Peyer's patch (tissue), 4 donors: ENCODE measurements around the gene MUC3A. TPM values are rescaled to one million over a fixed set of nuclear protein-coding genes. Genes with fewer than 3 reads are reported as not detected.
A peak's percentile ranks its signal among the peaks of the same experiment; 100 is the strongest.

Experiments
- DNase-seq, 3 donors: peaks; one replicate each; pipeline ENCODE4 v3.0.0-alpha.2; 2017 to 2019
- H3K27ac ChIP-seq, 4 donors: fragments of 200-600 bp; sonication (generic); one replicate each; pipeline ENCODE4 v1.5.1; 2016 to 2019
- H3K27me3 ChIP-seq, 2 donors: fragments of 200-600 bp; sonication (generic); one replicate each; pipeline ENCODE4 v1.5.1; 2019
- H3K36me3 ChIP-seq, 3 donors: fragments of 200-600 bp; sonication (generic); one replicate each; pipeline ENCODE4 v1.5.1; 2016 to 2019
- H3K4me1 ChIP-seq, 4 donors: fragments of 200-600 bp; sonication (generic); one replicate each; pipeline ENCODE4 v1.5.1; 2016 to 2019
- H3K4me3 ChIP-seq, 4 donors: fragments of 200-600 bp; sonication (generic); 1 replicate in 3 of 4; 2 replicates in 1 of 4; pipeline ENCODE4 v1.5.1; 2016 to 2019; ENCODE audit warnings: mild to moderate bottlenecking in 1 of 4
- H3K9me3 ChIP-seq, 4 donors: fragments of 200-600 bp; sonication (generic); one replicate each; pipeline ENCODE4 v1.5.1; 2016 to 2019; ENCODE audit warnings: mild to moderate bottlenecking in 1 of 4
- POLR2A ChIP-seq, 2 donors: fragments of 450-650 bp; IDR thresholded peaks; one replicate each; pipeline ENCODE4 v1.5.1; 2017; ENCODE audit warnings: antibody characterized with exemption in 2 of 2, mild to moderate bottlenecking in 2 of 2, moderate library complexity in 2 of 2
- total RNA-seq, 4 donors: library from RNA; depleted of rRNA; stranded (reverse); fragments of >200 nt; gene quantifications; one replicate each; pipeline ENCODE4 v1.1.0, GENCODE V29; 2016
- TF ChIP-seq, protein P1 (sequence below), 6 experiments: fragments of 450-650 bp in 4 of 6; fragments of 200-600 bp in 2 of 6; sonication (generic) in 1 of 6; IDR thresholded peaks; one replicate each; pipeline ENCODE4 v1.5.1; 2017 to 2019; ENCODE audit warnings: antibody characterized with exemption in 6 of 6, mild to moderate bottlenecking in 3 of 6, moderate library complexity in 1 of 6

The MUC3A gene
- total RNA-seq, 4 donors from 2014 or later, result 85.8 to 694 (median 395) TPM

DNA sequence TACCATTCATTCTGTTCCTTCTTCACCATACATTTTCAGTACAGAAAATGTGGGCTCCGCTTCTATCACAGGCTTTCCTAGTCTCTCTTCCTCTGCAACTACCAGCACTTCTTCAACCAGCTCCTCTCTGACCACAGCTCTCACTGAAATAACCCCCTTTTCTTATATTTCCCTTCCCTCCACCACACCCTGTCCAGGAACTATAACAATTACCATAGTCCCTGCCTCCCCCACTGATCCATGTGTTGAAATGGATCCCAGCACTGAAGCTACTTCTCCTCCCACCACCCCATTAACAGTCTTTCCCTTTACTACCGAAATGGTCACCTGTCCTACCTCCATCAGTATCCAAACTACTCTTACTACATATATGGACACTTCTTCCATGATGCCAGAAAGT lies 10.6 kb downstream of the MUC3A start:
- Histone ChIP-seq H3K27me3 (peaks cover 0 to 6% of the 10 kb centered on the region in 2 donors), H3K9me3 (no peaks in the 10 kb centered on the region), H3K4me1 (no peaks in the 10 kb centered on the region), H3K4me3 (no peak overlapping the region), H3K27ac (no peak overlapping the region), H3K36me3 (peaks cover 0 to 41% (median 0%) of the 10 kb centered on the region in 3 donors)
- no peak for DNase-seq
- TF ChIP-seq POLR2A (IDR thresholded peaks at IDR 0.05), result no peak
- TF ChIP-seq, protein P1, sequence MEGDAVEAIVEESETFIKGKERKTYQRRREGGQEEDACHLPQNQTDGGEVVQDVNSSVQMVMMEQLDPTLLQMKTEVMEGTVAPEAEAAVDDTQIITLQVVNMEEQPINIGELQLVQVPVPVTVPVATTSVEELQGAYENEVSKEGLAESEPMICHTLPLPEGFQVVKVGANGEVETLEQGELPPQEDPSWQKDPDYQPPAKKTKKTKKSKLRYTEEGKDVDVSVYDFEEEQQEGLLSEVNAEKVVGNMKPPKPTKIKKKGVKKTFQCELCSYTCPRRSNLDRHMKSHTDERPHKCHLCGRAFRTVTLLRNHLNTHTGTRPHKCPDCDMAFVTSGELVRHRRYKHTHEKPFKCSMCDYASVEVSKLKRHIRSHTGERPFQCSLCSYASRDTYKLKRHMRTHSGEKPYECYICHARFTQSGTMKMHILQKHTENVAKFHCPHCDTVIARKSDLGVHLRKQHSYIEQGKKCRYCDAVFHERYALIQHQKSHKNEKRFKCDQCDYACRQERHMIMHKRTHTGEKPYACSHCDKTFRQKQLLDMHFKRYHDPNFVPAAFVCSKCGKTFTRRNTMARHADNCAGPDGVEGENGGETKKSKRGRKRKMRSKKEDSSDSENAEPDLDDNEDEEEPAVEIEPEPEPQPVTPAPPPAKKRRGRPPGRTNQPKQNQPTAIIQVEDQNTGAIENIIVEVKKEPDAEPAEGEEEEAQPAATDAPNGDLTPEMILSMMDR (IDR thresholded peaks at IDR 0.05), result no peak

DNA sequence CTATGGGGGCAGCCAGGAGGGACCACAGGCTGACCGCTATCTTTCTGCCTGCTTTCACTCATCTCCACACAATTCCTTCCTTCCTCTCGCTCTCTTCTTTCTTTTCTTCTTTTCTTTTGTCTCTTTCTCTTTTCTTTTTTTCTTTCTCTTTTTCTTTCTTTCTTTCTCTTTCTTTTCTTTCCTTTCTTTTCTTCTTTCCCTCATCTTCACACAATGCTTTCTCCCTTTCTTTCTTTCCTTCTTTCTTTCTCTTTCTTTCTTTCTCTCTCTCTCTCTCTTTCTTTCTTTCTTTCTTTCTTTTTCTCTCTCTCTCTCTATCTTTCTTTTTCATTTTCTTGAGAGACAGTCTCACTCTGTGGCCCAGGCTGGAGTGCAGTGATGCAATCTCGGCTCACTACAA lies 13.2 kb downstream of the MUC3A start:
- Histone ChIP-seq H3K9me3 (no peaks in the 10 kb centered on the region), H3K27ac (no peak overlapping the region), H3K36me3 (peaks cover 0 to 41% (median 0%) of the 10 kb centered on the region in 3 donors), H3K4me3 (no peak overlapping the region), H3K27me3 (peaks cover 0 to 28% of the 10 kb centered on the region in 2 donors), H3K4me1 (peaks cover 0 to 25% (median 8%) of the 10 kb centered on the region in 4 donors)
- TF ChIP-seq, protein P1 (IDR thresholded peaks at IDR 0.05), result no peak
- no peak for TF ChIP-seq POLR2A (IDR thresholded peaks at IDR 0.05)
- no peak for DNase-seq

DNA sequence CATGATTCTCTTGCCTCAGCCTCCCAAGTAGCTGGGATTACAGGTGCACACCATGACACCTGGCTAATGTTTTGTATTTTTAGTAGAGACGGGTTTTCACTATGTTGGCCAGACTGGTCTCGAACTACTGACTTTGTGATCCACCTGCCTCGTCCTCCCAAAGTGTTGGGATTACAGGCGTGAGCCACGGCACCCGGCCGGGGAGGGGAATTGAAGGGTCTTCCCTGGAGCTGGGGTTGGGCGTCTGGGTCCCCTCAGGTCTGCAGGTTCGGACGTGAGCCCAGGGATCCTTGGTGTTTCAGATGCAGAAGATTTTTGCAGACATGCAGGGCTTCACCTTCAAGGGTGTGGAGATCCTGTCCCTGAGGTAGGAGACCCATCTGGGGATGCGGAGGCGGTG lies 14.1 kb downstream of the MUC3A start:
- H3K27me3 ChIP-seq, result peaks cover 0 to 28% of the 10 kb centered on the region in 2 donors

DNA sequence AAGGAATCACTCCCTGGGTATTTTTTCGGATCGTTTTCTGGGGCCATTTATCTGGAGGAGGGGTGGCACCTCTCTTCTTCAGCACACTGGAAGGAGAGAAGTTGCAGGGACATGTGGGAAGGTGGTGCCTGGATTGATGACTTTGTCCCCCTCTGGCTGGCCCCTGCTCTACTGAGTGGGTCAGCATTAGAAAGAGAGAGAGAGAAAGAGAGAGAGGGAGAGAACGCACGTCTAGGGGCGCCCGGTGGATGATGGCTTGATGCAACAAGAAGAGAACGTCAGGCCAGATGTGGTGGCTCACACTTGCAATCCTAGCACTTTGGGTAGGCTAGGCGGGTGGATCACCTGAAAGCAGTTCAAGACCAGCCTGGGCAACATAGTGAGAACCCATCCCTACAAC lies 14.5 kb downstream of the MUC3A start:
- peaks cover 0 to 35% (median 0%) of the 10 kb centered on the region in 3 donors for H3K36me3 ChIP-seq
- peaks cover 0 to 28% of the 10 kb centered on the region in 2 donors for H3K27me3 ChIP-seq
- no peak overlapping the region for H3K4me3 ChIP-seq
- no peak for DNase-seq
- H3K27ac ChIP-seq, result no peak overlapping the region
- H3K9me3 ChIP-seq, result no peaks in the 10 kb centered on the region
- TF ChIP-seq, protein P1 (IDR thresholded peaks at IDR 0.05), result no peak
- no peak for TF ChIP-seq POLR2A (IDR thresholded peaks at IDR 0.05)
- H3K4me1 ChIP-seq, result peaks cover 0 to 31% (median 8%) of the 10 kb centered on the region in 4 donors

More for the DNA sequence above, 14.1 kb downstream of the MUC3A start:
- H3K4me3 ChIP-seq, result no peak overlapping the region
- peaks cover 0 to 37% (median 0%) of the 10 kb centered on the region in 3 donors for H3K36me3 ChIP-seq
- H3K27ac ChIP-seq, result no peak overlapping the region
- TF ChIP-seq POLR2A (IDR thresholded peaks at IDR 0.05), result no peak
- TF ChIP-seq, protein P1 (IDR thresholded peaks at IDR 0.05), result no peak
- DNase-seq, result no peak
- H3K9me3 ChIP-seq, result no peaks in the 10 kb centered on the region
- peaks cover 0 to 26% (median 8%) of the 10 kb centered on the region in 4 donors for H3K4me1 ChIP-seq

DNA sequence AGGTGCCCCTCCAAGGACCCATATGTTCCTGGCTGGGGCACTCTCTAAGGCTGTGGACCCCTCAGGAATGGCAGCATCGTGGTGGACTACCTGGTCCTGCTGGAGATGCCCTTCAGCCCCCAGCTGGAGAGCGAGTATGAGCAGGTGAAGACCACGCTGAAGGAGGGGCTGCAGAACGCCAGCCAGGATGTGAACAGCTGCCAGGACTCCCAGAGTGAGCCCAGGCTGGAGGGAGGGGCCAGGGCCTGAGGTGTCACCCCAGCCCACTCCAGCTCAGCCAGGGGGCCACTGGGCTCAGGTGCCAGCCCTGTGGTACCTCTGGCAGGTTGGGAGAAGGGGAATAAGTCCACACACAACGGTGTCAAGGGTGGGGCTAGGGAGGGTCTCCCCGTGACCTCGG lies 15.3 kb downstream of the MUC3A start:
- no peak overlapping the region for H3K27ac ChIP-seq
- peaks cover 0 to 28% of the 10 kb centered on the region in 2 donors for H3K27me3 ChIP-seq
- peaks cover 0 to 33% (median 8%) of the 10 kb centered on the region in 4 donors for H3K4me1 ChIP-seq
- TF ChIP-seq POLR2A (IDR thresholded peaks at IDR 0.05), result no peak
- TF ChIP-seq, protein P1 (IDR thresholded peaks at IDR 0.05), result no peak
- peaks cover 0 to 27% (median 0%) of the 10 kb centered on the region in 3 donors for H3K36me3 ChIP-seq
- H3K9me3 ChIP-seq, result no peaks in the 10 kb centered on the region
- no peak overlapping the region for H3K4me3 ChIP-seq
- DNase-seq, result peak in 1 of 3 donors; percentile 55
